NCI-H2107 treated with DMSO at 0.1 percent for 48 hours (cell line): ENCODE results near the gene LOXL4.

Experiments used
- DNase-seq: peaks from one replicate; lab custom pipeline; 2025; ENCODE audit not compliant: unreplicated experiment; lab: John Stamatoyannopoulos, UW

The LOXL4 gene

GRCh38 chr10:98265403-98266378 lies 2.3 kb downstream of the LOXL4 start:
- DNase-seq, result no peak

GRCh38 chr10:98264378-98265065 lies 3.5 kb downstream of the LOXL4 start:
- DNase-seq, result no peak

GRCh38 chr10:98263088-98263487 lies 4.9 kb downstream of the LOXL4 start:
- no peak for DNase-seq

- DNase-seq, result no peak
Measured at GRCh38 chr10:98262571-98262970, 5.4 kb downstream of the LOXL4 start.

GRCh38 chr10:98261436-98262277 lies 6.3 kb downstream of the LOXL4 start:
- DNase-seq, result no peak

- no peak for DNase-seq
Measured at GRCh38 chr10:98260752-98261151, 7.2 kb downstream of the LOXL4 start.

GRCh38 chr10:98260350-98260749 lies 7.6 kb downstream of the LOXL4 start:
- no peak for DNase-seq

GRCh38 chr10:98259606-98260315 lies 8.2 kb downstream of the LOXL4 start:
- DNase-seq, result no peak

GRCh38 chr10:98258683-98259454 lies 9.1 kb downstream of the LOXL4 start:
- DNase-seq, result no peak

GRCh38 chr10:98257961-98258360 lies 10.0 kb downstream of the LOXL4 start:
- DNase-seq, result no peak

GRCh38 chr10:98257198-98257597 lies 10.8 kb downstream of the LOXL4 start:
- no peak for DNase-seq

- DNase-seq, result no peak
Measured at GRCh38 chr10:98256692-98257091, 11.3 kb downstream of the LOXL4 start.

GRCh38 chr10:98255146-98255877 lies 12.7 kb downstream of the LOXL4 start:
- DNase-seq, result no peak

- no peak for DNase-seq
Measured at GRCh38 chr10:98254234-98254974, 13.6 kb downstream of the LOXL4 start.

GRCh38 chr10:98253499-98253898 lies 14.5 kb downstream of the LOXL4 start:
- no peak for DNase-seq

GRCh38 chr10:98252464-98252863 lies 15.5 kb downstream of the LOXL4 start:
- no peak for DNase-seq

- no peak for DNase-seq
Measured at GRCh38 chr10:98251399-98251798, 16.6 kb downstream of the LOXL4 start.

- no peak for DNase-seq
Measured at GRCh38 chr10:98249134-98249533, 18.9 kb downstream of the LOXL4 start.

GRCh38 chr10:98248018-98248417 lies 20.0 kb downstream of the LOXL4 start:
- DNase-seq, result no peak
